ENCODE measurements around the gene ST8SIA5.

ST8SIA5 gene

GRCh38 chr18:46672062-46672970, 84.5 kb downstream of the ST8SIA5 start:
- no peak for DNase-seq (ENCODE audit: low read depth in 3 of 3)

GRCh38 chr18:46668694-46669093, 88.2 kb downstream of the ST8SIA5 start:
- DNase-seq (ENCODE audit: low read depth in 3 of 3), result no peak

GRCh38 chr18:46668135-46668534, 88.7 kb downstream of the ST8SIA5 start:
- DNase-seq (ENCODE audit: low read depth in 3 of 3), result no peak

DNA sequence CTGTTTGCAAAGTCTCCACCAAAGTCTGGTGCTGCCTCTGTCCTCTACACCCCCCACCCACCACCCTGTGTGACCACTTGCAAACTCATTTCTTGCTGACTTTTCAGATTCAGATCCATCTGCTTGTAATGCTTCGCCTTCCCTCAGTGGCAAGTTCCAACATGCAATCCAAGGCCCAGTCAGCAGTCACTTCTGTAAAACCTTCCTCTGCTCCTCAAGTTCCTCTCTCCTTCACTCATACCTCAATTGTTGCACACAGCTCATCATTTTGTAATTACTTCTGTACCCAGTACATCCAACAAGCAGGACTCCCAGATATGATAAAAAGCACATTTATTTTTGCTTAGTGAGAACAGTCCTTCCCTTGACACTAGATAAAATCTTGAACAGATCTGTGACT, 93.3 kb downstream of the ST8SIA5 start:
- no peak for DNase-seq (ENCODE audit: low read depth in 3 of 3)

GRCh38 chr18:46660957-46661749, 95.7 kb downstream of the ST8SIA5 start:
- no peak for DNase-seq (ENCODE audit: low read depth in 3 of 3)

DNA sequence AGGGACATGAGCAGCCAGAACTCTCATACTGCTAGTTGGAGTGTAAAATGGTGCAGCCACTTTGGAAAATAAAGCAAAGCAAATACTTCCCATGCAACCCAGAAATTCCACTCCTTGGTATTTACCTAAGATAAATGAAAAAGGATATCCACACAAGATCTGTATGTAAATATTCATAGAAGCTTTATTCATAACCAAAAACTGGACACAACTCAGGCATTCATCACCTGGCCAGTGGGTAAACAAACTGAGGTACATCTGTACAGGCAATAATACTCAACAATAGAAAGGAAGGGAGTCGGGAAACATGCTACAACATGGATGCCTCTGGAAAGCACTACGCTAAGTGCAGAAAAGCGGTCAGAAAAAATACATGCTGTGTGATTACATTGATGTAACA, 97.4 kb downstream of the ST8SIA5 start:
- no peak for DNase-seq (ENCODE audit: low read depth in 3 of 3)

DNA sequence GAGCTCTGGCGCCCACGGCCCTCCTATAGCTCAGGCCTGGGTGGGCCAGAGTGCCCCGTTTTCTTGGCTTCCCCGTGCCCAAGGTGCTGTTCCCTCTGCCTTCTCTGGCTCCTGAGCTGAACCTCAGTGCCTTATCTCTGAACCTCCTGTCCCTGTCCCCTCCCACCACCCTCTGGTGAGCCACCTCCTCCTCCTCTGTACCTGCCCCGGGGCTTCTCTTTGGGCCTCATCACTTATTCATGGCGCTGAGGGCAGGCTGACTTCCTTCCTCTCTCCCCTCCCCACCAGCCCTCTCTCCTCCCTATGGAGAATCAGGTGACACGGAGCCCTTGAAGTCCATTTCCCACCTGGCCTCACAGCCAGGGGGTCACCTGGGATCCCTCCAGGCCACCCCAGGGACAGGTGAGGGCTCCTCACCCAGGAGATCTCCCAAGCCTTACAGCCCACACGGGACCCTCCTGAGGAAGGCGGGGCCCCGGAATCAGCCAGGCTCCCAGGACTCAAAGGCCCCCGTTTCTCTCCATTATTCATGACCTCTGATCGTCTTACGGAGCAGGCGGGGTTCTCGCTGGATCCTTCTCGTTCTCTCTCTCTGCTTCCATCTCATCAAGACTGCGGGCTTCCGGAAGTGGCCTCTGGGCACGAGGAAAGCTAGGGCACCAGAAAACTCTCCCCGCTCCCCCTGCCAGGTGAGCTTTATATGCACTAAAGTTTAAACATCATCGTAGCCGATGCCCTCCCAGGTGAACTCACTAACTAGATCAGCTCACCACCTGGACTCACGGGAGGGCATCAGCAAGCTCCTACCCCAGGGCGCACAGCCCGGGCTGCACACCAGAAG, 99.5 kb downstream of the ST8SIA5 start, which contains the start of gene LOXHD1:
LOXHD1 (minus strand) TSS at position 106 of the 841 bp plus-strand sequence. CDS start 187 bp downstream, outside the sequence.
- DNase-seq (ENCODE audit: low read depth in 3 of 3), result no peak

GRCh38 chr18:46656326-46657114, 100.3 kb downstream of the ST8SIA5 start:
- DNase-seq (ENCODE audit: low read depth in 3 of 3), result no peak

- no peak for DNase-seq (ENCODE audit: low read depth in 3 of 3)
Observed at GRCh38 chr18:46652372-46652771, 104.5 kb downstream of the ST8SIA5 start.

- no peak for DNase-seq (ENCODE audit: low read depth in 3 of 3)
Observed at GRCh38 chr18:46650681-46651080, 106.2 kb downstream of the ST8SIA5 start.

DNA sequence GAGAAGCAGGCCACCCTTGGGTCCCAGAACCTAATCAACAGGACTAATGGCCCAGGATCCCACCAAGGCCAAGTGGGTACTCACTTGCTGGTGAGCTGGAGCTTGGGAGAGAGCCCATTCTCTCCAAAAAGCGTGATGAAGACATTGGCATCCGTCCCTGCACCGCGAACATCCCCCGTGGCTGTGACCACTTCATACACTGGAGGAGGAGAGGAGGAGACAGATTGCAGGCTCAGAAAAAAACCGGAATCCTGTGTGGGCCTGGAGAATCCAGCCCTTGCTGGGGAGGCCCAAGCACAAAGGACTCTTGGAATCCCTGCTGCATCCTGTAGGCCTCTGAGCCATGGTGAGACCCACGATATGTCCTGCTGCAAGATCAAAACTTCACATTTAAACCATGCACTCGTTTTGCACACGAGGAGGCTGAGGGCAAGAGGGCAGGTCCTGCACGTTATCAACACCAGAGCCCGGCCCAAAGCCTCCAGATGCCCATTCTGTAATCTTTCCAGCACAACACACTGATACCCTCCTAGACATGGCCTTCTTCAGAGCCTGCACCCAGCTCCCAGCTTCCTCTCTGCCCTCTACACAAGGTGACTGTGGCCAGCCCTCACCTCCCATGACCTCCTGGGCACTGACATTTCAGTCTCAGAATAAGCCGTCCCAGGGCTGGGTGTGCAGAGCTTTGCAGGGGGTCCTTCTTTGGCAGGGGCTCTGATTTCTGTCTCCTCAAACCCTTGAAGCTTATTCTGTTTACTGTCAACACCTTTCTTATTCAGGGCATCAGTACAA, 107.6 kb downstream of the ST8SIA5 start:
- DNase-seq (ENCODE audit: low read depth in 3 of 3), result no peak

GRCh38 chr18:46646468-46646867, 110.4 kb downstream of the ST8SIA5 start:
- DNase-seq (ENCODE audit: low read depth in 3 of 3), result no peak

- no peak for DNase-seq (ENCODE audit: low read depth in 3 of 3)
Observed at GRCh38 chr18:46642561-46642960, 114.3 kb downstream of the ST8SIA5 start.

- no peak for DNase-seq (ENCODE audit: low read depth in 3 of 3)
Observed at GRCh38 chr18:46641917-46642316, 114.9 kb downstream of the ST8SIA5 start.

DNA sequence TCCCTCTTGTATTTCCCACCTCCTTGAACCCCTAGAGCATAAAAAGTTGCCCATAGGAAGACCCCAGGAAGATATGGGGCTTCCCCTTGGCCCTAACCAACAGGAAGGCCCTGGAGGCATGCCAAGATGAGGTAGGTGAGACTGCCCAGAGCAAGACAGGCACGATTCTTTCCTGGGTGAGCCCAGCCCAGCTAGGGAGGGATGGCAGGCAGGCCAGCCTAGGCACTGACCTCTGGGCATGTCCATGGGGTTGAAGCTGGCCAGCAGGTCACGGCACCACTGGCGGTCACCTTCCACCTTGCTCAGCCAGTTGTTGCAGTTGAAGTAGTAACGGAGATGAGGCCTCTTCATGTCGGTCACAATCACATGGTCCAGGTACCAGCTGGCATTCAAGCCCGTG, 117.5 kb downstream of the ST8SIA5 start:
- no peak for DNase-seq (ENCODE audit: low read depth in 3 of 3)

DNA sequence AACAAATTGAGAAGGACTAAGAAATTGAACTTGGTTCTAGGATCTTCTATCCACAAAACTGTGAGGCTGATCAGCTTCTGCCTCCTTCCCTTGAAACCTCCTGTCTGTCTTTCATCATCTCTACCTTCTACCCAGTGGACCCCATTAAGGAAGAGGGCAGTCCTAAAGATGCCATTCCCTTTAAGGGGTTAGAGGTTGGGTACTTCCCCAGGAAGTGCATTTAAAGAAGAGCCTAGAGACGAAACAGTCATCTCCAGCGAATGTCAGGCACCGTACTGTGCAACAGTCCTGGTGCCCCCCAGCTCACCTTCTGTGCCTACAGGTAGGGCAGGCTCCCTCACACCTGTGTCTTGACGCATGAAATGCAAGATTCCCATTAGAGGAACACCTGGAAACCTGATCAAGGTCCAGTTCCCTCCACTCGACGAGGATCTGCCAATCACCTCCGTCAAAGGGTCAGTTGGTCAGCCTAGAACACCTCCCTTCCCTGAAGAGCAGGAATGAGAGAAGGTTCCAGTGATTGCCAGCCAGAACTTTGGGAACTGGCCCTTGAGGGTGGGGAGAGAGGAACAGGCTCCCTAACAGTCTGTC, 120.7 kb downstream of the ST8SIA5 start:
- DNase-seq (ENCODE audit: low read depth in 3 of 3), result no peak

GRCh38 chr18:46632401-46633071, 124.3 kb downstream of the ST8SIA5 start:
- no peak for DNase-seq (ENCODE audit: low read depth in 3 of 3)

- DNase-seq (ENCODE audit: low read depth in 3 of 3), result no peak
Observed at GRCh38 chr18:46630991-46631390, 125.9 kb downstream of the ST8SIA5 start.

DNA sequence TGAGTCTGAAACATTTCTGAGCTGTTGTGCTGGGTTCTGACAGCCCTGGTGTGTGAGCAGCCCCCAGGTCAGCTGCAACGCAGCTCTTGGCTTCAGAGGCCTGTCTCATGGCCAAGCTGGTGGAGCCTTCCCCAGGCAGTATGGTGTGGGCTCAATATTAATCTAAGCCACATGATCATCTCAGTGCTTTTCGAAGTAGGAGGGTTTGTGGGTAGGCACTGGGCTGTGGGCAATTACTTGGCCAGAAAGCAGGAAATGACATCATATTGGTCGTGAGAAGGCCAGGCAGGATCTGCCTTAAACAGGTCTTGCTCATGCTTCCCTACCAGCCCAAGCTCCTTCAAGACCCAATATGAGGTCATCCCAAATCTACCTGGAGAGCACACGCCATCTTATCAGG, 126.7 kb downstream of the ST8SIA5 start:
- no peak for DNase-seq (ENCODE audit: low read depth in 3 of 3)

Data from stimulated activated CD4-positive, alpha-beta T cell treated with anti-CD3 and anti-CD28 coated beads, TNF-alpha, amount 100 ng/mL, for 48 hours (primary cell).